Measurements from ENCODE around the gene MED1. TPM values are rescaled to one million over a fixed set of nuclear protein-coding genes. Genes with fewer than 3 reads are reported as not detected.

Gene MED1
- polyA plus RNA-seq, 1 donor (not counting 4 experiments of a cell fraction or from before 2014, with no cell fraction given) = 31.1 TPM

DNA sequence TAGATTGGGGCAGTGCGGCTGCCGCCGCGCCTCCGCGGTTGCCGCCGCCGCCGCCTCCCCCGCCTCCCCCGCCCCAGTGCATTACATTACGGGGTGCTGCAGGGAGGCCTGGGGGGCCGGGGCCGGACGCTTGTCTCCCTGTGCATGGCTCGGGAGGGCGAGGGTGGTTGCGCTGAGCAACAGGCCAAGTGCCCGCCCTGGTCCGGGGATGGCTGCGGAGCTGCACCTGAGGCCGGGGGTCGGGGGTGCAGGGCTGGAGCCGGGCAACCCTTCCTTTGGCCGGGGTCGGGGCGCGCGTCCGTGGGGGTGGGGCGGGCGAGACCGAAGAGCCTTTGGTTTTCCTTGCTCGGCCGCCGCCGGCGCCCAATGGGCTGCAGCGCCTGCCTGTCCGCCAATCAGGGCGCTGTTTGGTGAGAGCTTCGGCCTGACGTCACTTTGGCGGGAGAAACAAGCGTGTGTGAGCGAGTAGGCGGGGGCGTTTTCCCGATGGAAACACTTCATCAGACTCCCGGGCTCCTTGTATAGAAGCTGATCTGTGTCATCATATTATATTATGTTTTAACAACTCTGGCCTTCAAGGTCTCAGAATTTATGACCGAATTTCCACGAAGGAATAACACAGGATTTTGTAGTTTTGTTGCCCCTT lies 48.7 kb downstream of the MED1 start:
- no peaks in the 10 kb centered on the region for H3K9me3 ChIP-seq (ENCODE audit: control insufficient read depth, low read depth, low read length)
- dilution Hi-C loops (cut with MboI; ENCODE audit: extremely low pct_ligation_motif_present, low sequenced_read_pairs) = no loop called here
- no peaks in the 10 kb centered on the region for H3K9me1 ChIP-seq (ENCODE audit: control insufficient read depth, extremely low read depth, insufficient read depth, low read length)
- H3K9ac ChIP-seq (ENCODE audit: control insufficient read depth, extremely low read depth, insufficient read depth, low read length) = peak overlapping the region; percentile 84
- FAIRE-seq (peak; percentile 43), DNase-seq (ENCODE audit: low read depth, low spot score) (peak; percentile 66)
- H3K4me3 ChIP-seq (ENCODE audit: control insufficient read depth in 2 of 3, extremely low read depth in 1 of 3, insufficient read depth in 2 of 3, low read depth in 1 of 3, low read length in 3 of 3) = peak overlapping the region; percentile 69 to 96 (median 74)
- no peaks in the 10 kb centered on the region for H4K20me1 ChIP-seq (ENCODE audit: control insufficient read depth, extremely low read depth, insufficient read depth, low read length)
- peak overlapping the region; percentile 29 for H3K27ac ChIP-seq (ENCODE audit: control insufficient read depth, insufficient read depth, low read length)
- peaks cover under 1 to 3% of the 10 kb centered on the region in 2 experiments for H3K36me3 ChIP-seq (ENCODE audit: control insufficient read depth in 2 of 2, extremely low read depth in 1 of 2, insufficient read depth in 2 of 2, low read length in 2 of 2)
- peaks cover 3% of the 10 kb centered on the region for H3K79me2 ChIP-seq (ENCODE audit: control insufficient read depth, insufficient read depth, low read length)
- peaks cover 19% of the 10 kb centered on the region for H3K4me1 ChIP-seq (ENCODE audit: control insufficient read depth, extremely low read depth, insufficient read depth, low read length)
- TF ChIP-seq EZH2 (IDR thresholded peaks at IDR 0.05; ENCODE audit: low read length) (no peak), CTCF (optimal IDR thresholded peaks at IDR 0.05 in 1 of 3, IDR thresholded peaks at IDR 0.05 in 1 of 3, conservative IDR thresholded peaks at IDR 0.05 in 1 of 3; ENCODE audit: extremely low read depth in 1 of 3, insufficient read depth in 2 of 3, low read length in 3 of 3) (no peak)
- peak overlapping the region; percentile 95 for H2AFZ ChIP-seq (ENCODE audit: control insufficient read depth, low read length)
- H3K27me3 ChIP-seq (ENCODE audit: control insufficient read depth, extremely low read depth, insufficient read depth, low read length) = no peaks in the 10 kb centered on the region
- peak overlapping the region; percentile 67 for H3K4me2 ChIP-seq (ENCODE audit: control insufficient read depth, extremely low read depth, insufficient read depth, low read depth, low read length)

- H3K9me3 ChIP-seq (ENCODE audit: control insufficient read depth, low read depth, low read length) = no peaks in the 10 kb centered on the region
- peaks cover 19% of the 10 kb centered on the region for H3K4me1 ChIP-seq (ENCODE audit: control insufficient read depth, extremely low read depth, insufficient read depth, low read length)
- peaks cover 0 to 2% of the 10 kb centered on the region in 2 experiments for H3K36me3 ChIP-seq (ENCODE audit: control insufficient read depth in 2 of 2, extremely low read depth in 1 of 2, insufficient read depth in 2 of 2, low read length in 2 of 2)
- H3K4me3 ChIP-seq (ENCODE audit: control insufficient read depth in 2 of 3, extremely low read depth in 1 of 3, insufficient read depth in 2 of 3, low read depth in 1 of 3, low read length in 3 of 3) = peak within 1 kb of the TSS; percentile 69 to 96 (median 74)
- H4K20me1 ChIP-seq (ENCODE audit: control insufficient read depth, extremely low read depth, insufficient read depth, low read length) = no peaks in the 10 kb centered on the region
- dilution Hi-C loops (cut with MboI; ENCODE audit: extremely low pct_ligation_motif_present, low sequenced_read_pairs) = no loop called here
- peak within 1 kb of the TSS; percentile 73 for H3K27ac ChIP-seq (ENCODE audit: control insufficient read depth, insufficient read depth, low read length)
- peak within 1 kb of the TSS; percentile 99 for H3K4me2 ChIP-seq (ENCODE audit: control insufficient read depth, extremely low read depth, insufficient read depth, low read depth, low read length)
- TF ChIP-seq CTCF (optimal IDR thresholded peaks at IDR 0.05 in 1 of 3, IDR thresholded peaks at IDR 0.05 in 1 of 3, conservative IDR thresholded peaks at IDR 0.05 in 1 of 3; ENCODE audit: extremely low read depth in 1 of 3, insufficient read depth in 2 of 3, low read length in 3 of 3) (no peak), EZH2 (IDR thresholded peaks at IDR 0.05; ENCODE audit: low read length) (no peak)
- H3K9me1 ChIP-seq (ENCODE audit: control insufficient read depth, extremely low read depth, insufficient read depth, low read length) = no peaks in the 10 kb centered on the region
- H3K9ac ChIP-seq (ENCODE audit: control insufficient read depth, extremely low read depth, insufficient read depth, low read length) = peak within 1 kb of the TSS; percentile 84
- FAIRE-seq (no peak), DNase-seq (ENCODE audit: low read depth, low spot score) (peak; percentile 50)
- H3K27me3 ChIP-seq (ENCODE audit: control insufficient read depth, extremely low read depth, insufficient read depth, low read length) = no peaks in the 10 kb centered on the region
- peak within 1 kb of the TSS; percentile 95 for H2AFZ ChIP-seq (ENCODE audit: control insufficient read depth, low read length)
- H3K79me2 ChIP-seq (ENCODE audit: control insufficient read depth, insufficient read depth, low read length) = peaks cover 3% of the 10 kb centered on the region
Observed at GRCh38 chr17:39401412-39402243, 49.4 kb downstream of the MED1 start, which contains the start of gene FBXL20. Gene FBXL20, minus strand, starts transcription at chr17:39401626. Its CDS starts 224 bp downstream, at chr17:39401402.
